ENCODE measurements around the gene MICAL2.

GRCh38 chr11:12239396-12239795 lies 129.0 kb downstream of the MICAL2 start:
- no peak for TF ChIP-seq CTCF (IDR thresholded peaks at IDR 0.05; ENCODE audit: extremely low read depth in 1 of 2, insufficient read depth in 1 of 2, low read depth in 1 of 2, low read length in 2 of 2)
- TF ChIP-seq MYC (IDR thresholded peaks at IDR 0.05; ENCODE audit: low read depth, low read length): no peak
- TF ChIP-seq JUN (IDR thresholded peaks at IDR 0.05; ENCODE audit: borderline replicate concordance, insufficient read depth, insufficient read length, low read depth): no peak

Measured in endothelial cell of umbilical vein (primary cell).